GM19240 (cell line): ENCODE data around the gene IGF1R.
"Not testable (repeated sequence)": the region's sequence is repeated elsewhere in the genome, so short reads cannot be mapped to it uniquely, and the experiment has no call there.

Experiments
- DNase-seq: peaks from one replicate; pipeline ENCODE4 v3.0.0; 2011; ENCODE audit warnings: low spot score; ENCODE audit not compliant: insufficient read length

IGF1R gene

DNA sequence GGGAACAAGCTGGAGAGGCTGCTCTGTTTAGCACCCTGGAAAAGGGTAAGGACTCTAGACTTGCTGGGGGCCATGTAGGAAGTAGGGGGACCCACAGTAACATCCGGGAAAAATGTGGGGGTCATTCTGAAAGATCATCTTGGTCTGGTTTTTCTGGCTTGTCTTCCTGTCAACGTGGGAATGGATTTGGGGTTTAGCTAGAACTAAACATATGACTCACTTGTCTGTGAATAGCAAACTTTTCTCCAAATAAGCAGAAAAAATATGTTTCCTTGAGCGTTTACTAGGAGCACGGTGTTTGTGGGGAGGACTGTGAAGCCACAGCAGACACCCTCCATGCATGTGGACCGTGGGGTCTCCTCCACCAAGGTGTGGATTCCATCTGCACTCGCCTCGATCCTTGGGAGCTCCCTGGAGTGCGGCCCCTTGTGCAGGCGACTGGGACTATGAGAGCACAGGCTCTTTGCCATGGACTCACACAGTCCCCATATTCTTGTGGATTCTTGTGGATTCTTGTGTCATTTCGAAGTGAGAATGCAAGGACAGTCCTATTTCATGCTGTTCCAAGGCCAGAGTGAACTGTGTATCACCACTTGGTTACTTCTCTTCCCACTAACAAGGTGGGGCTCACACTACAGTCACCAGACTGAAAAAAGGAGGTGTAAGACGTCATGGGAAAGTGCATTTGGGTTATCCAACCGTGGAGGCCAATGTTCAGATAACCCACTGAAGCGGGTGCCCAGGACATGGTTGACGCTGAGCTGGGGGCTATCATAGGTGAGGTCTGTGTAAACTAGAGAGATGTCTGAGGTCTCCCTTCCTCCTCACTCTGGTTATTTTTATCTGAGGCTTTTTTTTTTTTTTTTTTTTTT, 333.7 kb downstream of the IGF1R start:
- DNase-seq: no peak

DNA sequence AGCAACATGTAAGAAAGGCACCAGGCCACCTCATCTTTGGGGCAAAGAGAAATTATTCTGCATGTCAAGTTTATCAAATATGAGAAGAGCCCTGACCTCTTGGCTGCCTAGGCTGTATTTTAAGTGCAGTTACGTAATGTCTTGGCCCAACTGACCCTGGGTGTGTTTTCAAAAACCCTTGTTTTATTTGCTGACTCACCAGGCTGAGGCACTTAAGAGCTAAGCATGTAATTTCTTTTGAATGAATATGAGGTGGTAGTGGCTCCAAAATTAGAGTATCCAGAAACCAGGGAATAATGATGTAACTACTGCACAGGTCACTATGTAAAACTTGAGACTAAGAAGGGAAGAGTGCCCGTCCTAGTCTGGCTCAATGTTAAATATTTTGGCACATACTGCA, 335.0 kb downstream of the IGF1R start:
- DNase-seq: no peak

DNA sequence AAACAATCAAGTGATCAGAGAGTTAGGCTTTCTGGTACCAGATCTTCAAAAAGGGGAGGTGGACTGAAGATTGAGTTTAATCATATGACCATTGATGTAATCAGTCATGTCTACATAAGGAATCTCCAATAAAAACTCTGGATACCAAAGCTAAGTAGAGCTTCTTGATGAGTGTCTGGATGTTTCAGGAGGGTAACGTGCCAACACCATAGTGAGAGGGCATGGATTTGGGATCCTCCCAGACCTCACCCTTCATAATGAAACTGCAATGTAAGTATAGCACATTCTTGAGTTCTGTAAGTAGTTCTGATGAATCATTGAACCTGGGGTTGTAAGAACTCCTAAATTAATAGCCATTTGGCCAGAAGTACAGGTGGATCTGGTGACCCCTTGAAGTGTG, 337.9 kb downstream of the IGF1R start:
- no peak for DNase-seq

DNA sequence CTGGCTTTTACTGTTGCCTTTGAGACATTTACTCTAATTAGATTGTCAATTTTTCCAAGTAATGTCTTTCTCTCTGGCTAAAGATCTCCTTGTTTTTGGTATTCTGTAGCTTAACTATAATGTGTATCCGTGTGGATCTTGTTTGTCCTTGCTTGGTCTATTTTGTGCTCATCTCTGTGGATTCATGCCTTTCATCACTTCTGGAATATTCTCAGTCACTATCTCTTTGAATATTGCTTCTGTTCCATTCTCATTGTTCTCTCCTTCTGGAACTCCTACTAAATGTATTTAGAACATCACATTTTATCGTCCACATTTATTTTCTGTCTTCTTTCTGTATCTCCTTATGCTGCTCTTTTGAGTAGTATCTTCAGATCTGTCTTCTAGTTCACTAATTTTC, 346.6 kb downstream of the IGF1R start:
- no peak for DNase-seq

DNA sequence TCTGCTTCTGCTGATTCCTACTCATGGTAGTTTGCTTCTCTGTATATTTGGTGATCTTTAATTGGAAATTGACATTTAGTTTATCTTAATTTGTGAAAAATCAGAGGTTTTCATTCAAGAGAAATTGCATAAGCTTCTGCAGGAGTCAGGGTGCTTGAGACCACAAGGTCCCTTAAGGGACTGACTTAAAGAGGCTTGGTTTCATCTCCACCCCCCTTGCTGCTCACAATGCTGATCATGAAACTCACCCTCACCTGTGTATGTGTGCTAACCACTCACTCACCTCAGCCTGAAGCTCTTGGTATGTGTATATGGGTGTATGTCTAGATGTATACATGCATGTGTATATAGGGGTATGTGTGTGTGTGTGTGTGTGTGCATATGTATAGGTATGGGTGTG, 347.8 kb downstream of the IGF1R start:
- no peak for DNase-seq

DNA sequence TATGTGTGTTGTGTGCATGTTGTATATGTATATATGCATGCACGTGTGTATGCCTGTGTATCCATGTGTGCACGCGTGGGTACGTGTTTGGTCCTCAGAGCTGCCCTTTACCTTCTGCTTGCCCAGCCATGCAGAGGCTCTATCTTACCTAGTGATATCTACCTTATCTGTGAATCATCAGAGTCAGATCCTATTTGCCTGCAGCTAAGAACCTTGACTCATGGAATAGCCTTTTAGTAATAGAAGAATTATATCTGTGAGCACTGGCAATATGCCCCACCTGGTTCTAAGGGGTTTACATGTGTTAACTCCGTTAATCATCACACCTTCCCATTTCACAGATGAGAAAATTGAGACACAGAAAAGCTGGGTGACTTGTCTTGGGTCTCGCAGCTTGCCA, 348.3 kb downstream of the IGF1R start:
- no peak for DNase-seq

DNA sequence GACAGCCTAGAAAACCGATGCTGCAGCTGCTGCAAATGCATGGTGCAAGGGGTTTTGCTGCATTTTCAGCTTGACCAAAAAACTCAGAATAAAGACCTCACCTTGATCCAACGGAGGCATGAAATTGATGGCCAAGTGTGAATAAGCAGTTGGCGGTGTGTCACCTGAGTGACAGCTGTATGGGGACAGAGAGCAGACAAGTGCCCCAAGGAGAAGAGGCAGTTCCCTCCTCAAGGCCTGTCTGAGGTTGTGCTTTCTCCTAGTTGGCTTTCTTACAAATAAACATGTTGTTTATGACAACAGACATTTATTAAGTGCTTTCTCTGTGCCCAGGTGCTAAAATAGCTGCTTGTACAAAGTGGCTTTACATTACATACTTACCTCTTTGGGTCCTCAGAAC, 349.0 kb downstream of the IGF1R start:
- DNase-seq: no peak

DNA sequence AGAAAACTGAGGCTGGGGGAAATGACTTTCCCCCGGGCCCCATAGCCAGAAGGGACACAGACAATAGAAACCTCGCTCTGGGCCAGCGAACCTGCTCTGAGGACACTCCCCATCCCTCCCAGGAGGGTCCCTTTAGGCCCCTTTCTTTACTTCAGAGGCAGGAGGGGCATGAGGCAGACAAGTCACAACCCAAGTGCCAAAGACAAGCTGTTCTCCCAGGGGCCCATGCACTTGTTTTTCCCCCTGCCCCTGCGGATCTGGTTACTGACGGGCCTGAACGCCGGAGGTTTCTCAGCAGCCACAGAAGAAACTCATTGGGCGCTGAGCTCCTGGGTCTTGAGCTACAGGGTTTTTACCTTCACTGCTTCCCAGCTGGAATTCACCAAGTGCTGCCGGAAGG, 349.4 kb downstream of the IGF1R start:
- no peak for DNase-seq

DNA sequence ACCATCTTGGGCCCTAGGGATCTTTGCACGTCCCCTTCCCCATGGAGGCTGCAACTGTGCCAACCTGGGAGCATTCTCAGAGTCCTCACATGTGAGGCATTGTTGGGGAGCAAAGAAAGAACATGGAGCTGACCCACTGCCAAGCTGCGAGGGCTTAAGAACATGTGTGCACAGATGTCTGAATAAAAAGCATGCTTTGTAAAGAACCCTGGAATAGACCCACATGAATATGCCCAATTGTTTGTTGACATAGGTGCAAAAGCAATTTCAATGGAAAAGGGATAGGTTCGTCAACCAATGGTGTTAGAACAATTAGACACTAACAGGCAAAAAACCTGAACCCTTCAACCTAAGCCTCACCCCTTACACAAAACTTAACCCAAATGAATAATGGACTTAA, 349.9 kb downstream of the IGF1R start:
- DNase-seq: no peak

DNA sequence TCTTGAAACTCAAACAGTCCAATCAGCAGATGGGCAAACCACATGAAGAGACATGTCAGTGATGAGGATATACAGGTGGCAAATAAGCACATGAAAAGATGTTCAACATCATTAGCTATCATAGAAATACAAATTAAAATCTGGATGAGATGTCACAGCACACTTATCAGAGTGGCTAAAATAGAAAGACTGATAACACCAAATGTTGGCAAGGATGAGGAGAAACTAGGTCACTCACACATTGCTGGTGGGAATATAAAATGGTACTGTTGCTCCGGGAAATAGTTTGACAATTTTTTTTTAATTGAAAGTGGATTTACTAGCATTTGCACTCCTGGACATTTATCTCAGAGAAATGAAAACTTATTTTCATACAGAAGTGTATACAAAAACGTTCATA, 350.9 kb downstream of the IGF1R start:
- DNase-seq: no peak

DNA sequence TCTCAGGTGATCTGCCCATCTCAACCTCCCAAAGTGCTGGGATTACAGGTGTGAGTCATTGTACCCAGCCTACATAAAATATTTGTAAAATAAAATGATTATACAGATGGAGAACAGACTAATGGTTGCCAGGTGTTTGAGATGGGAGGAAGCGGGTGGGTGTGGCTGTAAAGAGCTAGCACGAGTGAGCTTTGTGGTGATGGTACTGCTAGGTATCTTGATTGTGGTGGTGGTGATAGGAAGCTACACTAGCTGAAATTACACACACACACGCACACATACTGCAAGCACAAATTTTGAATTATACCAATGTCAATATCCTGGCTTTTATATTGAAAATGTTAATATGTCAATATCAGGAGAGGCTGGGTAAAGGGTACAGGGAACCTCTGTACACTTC, 353.9 kb downstream of the IGF1R start:
- DNase-seq: no peak

DNA sequence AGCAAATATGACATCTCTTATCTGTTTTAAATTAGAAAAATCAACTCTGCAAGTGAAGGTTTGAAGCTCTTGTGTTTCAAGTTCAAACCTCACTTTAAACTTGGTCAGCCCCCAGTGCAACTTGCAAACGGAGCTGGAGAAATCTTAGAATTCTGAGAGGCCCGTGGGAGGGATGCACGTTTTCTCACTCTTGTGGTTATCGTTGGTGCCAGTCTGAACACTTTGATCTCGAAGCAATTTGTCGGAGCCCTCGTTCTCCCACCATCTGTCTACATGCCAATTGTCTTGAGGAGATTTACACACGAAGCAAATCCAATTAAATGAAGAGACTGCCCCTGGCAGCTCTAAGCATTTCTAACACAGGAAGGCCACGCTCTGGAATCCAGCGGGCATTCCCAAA, 355.0 kb downstream of the IGF1R start:
- not testable (repeated sequence) for DNase-seq

DNA sequence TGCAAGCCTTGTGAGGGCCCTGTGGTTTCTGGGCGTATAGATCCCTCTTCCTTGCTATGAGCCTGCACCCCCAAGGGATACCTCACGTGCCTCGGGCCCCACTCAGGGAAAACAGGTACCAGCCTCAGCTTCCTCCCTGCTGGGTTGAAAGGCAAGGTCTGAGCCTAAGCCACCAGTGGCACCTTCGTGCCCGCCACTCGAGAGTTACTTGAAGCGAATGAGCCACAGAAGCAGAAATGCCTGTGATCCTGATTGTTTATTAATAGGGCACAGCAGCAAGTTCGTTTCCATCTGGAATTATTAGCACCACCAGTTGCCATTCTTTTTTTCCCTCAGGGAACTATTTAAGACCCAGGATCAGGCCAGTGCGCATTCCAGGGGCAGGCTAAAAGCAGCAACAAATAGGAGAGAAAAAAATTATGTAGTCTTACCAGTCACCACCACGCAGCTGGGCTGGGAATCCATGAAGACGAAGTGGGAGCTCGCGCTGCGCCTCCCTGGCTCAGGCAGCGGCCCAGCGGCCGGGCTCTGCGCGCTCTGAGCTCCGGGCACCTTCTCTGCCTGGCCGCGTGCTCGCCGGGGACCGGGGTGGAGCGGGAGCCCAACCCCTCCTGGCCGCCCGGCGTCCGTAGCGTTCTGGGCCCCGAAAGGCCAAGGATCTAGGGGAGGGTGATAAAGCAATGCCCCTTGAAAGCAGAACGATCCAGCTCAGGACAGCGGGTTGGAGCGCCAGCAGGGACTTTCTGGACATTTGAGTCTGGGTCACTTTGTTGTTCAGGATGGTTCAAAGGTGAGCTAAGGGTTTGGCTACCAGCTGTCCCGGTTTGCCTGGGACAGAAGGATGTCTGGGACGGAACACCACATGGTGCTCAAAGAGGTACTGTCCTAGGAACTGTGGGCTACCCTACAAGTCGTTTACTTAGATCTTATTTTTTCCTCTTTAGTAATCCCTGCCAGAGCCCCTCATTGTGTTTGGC, 356.9 kb downstream of the IGF1R start:
- not testable (repeated sequence) for DNase-seq

DNA sequence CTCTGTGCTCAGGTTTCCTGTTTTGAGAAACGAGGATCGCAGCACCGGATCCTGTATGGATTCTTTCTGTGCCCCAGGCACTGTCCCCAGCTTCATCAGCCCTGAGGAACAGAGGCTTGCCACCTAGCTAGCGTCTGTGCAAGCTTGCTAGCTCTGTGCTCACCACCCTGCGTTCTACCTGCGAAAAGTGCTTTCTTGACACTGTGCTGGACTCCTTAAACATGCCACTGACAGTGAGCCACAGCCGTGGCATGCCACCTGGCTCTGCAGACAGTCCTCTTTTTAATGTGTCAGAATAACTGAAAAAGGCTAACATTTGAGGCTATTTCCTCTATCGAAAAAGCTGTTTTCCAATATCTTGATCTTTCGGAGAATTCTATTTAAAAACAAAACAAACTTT, 357.8 kb downstream of the IGF1R start:
- no peak for DNase-seq

DNA sequence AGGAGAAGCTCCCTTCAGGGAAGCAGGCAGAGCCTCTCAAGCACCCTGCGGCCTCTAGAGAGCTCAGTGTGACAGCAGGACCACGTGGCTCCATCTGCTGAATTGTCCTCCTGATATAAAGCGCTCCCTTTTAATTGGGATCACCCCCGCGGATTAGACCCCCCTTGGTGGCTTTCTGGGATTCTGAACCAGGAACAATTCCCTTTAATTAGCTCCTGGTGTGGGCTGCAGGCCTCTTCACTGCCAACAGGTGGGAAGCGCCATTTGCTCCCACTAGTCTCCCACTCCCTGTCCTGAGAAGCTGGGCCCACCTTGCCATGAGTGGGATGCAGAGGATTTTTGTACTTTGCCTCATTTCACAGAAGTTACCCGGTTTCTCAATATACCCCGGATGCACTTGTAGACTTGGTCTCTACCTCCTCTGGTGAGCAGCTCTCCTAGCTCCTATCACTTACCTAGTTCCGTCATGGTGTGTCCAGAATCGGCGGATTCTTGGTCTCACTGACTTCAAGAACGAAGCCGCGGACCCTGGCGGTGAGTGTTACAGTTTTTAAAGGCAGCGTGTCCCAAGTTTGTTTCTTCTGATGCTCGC, 358.7 kb downstream of the IGF1R start:
- DNase-seq: no peak

DNA sequence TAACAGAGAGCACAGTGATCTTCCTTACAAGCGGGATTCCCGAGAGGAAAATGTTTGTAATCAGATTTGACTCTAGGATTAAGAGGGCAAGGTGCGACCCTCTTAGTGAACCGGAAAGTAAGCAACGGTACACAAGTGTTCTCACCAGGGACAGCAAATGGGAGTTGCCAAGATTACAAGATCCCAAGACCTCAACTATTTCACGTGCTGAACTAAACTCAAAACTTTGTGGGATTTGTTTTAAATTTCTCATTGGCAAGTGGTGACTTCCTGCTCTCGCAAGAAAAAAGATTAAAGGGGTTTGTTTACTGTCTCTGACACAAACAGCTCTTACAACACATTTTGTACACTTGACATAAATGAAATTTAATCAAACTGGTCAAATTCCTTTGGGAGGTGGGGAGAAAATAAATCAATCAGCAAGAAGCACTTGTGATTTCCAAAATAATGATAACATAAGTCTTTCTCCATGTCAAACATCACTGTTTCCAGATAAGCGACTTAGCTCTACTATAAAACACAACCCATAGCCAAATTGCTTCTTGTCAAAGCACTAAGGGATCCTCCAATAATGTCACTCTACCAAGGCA, 361.5 kb downstream of the IGF1R start:
- DNase-seq: no peak

DNA sequence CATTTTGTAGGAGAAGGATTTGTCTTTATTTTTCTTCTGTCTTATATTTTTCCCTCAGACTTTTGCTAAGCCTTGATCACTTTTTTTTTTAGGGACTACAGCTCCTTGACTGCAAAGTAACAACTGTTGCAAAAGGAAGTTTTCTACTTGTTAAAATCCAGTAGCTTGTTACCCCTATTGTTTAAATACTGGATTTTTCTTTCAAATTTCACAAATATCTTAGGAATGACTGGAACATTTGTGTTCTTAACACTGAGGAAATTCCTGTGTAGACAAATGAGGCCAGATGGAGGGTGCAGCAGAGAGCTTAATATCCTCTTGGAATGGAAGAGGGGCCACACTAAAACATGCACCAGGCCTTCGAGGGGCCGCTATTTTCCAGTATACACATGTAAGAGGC, 362.4 kb downstream of the IGF1R start:
- no peak for DNase-seq
